ENCODE data around the gene ATP5PD.
"Not testable (repeated sequence)": the region's sequence is repeated elsewhere in the genome, so short reads cannot be mapped to it uniquely, and the experiment has no call there.

DNA sequence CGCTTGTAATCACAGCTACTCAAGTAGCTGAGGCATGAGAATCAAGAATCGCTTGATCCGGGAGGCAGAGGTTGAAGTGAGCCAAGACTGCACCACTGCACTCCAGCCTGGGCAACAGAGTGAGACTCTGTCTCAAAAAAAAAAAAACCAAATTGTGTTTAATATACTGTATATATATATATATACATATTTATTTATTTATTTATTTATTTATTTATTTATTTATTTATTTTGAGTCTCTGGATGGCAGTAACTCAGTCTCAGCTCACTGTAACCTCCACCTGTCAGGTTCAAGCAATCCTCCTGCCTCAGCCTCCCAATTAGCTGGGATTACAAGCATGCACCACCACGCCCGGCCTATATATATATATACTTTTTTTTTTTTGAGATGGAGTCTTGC is 26.1 kb upstream of the ATP5PD start:
- not testable (repeated sequence) for TF ChIP-seq CTCF (conservative IDR thresholded peaks at IDR 0.05); ZFX (IDR thresholded peaks at IDR 0.05)

Data from C4-2B (cell line).